Tibial artery (tissue), 4 donors: ENCODE measurements around the gene PHF24.
"Not testable (repeated sequence)": the region's sequence is repeated elsewhere in the genome, so short reads cannot be mapped to it uniquely, and the experiment has no call there.

Source experiments
- DNase-seq, 2 donors: peaks; one replicate each; pipeline ENCODE4 v3.0.0-alpha.2; 2019
- H3K27ac ChIP-seq, 2 donors: fragments of 200-600 bp; sonication (generic) in 1 of 2; 1 replicate in 1 of 2; 2 replicates in 1 of 2; pipeline ENCODE4 v1.5.1; 2018 to 2019; ENCODE audit warnings: mild to moderate bottlenecking in 1 of 2
- H3K27me3 ChIP-seq, 2 donors: fragments of 200-600 bp; sonication (generic) in 1 of 2; one replicate each; pipeline versions ENCODE4 v1.5.1 to v1.6.0; 2016 to 2019
- H3K36me3 ChIP-seq, 3 donors: fragments of 200-600 bp; sonication (generic) in 2 of 3; one replicate each; pipeline ENCODE4 v1.5.1; 2016 to 2019; ENCODE audit warnings: mild to moderate bottlenecking in 2 of 3
- H3K4me1 ChIP-seq, 4 donors: fragments of 200-600 bp; sonication (generic) in 2 of 4; 1 replicate in 3 of 4; 2 replicates in 1 of 4; pipeline ENCODE4 v1.5.1; 2016 to 2019
- H3K4me3 ChIP-seq, 2 donors: fragments of 200-600 bp; sonication (generic) in 1 of 2; 1 replicate in 1 of 2; 2 replicates in 1 of 2; pipeline ENCODE4 v1.5.1; 2018 to 2019; ENCODE audit warnings: mild to moderate bottlenecking in 2 of 2
- H3K9me3 ChIP-seq, 3 donors: fragments of 200-600 bp; sonication (generic) in 1 of 3; one replicate each; pipeline ENCODE4 v1.5.1; 2016 to 2019
- CTCF ChIP-seq, 2 experiments: fragments of 200-600 bp in 1 of 2; fragments of 450-650 bp in 1 of 2; IDR thresholded peaks; one replicate each; pipeline ENCODE4 v1.5.1; 2017 to 2019; ENCODE audit warnings: antibody characterized with exemption in 2 of 2, mild to moderate bottlenecking in 1 of 2, moderate library complexity in 1 of 2
- intact Hi-C: fragments of 100-400 bp; cut with DNase I; formaldehyde crosslinking; loops from one replicate; pipeline ENCODE4 v1.15.0; 2023; ENCODE audit warnings: low total_unique reads

PHF24 gene

GRCh38 chr9:35014517-35014916, 56.4 kb downstream of the PHF24 start:
- no peak overlapping the region for H3K27ac ChIP-seq

GRCh38 chr9:35023443-35023842, 65.4 kb downstream of the PHF24 start:
- H3K9me3 ChIP-seq, H3K27ac ChIP-seq, DNase-seq, H3K4me1 ChIP-seq, H3K4me3 ChIP-seq, H3K27me3 ChIP-seq, intact Hi-C loops: not testable (repeated sequence)
- peaks cover 23 to 46% (median 33%) of the 10 kb centered on the region in 3 donors for H3K36me3 ChIP-seq

More at GRCh38 chr9:35014517-35014916, 56.4 kb downstream of the PHF24 start:
- H3K4me3 ChIP-seq, result no peak overlapping the region
- TF ChIP-seq CTCF (IDR thresholded peaks at IDR 0.05), result no peak
- peaks cover 48 to 53% (median 52%) of the 10 kb centered on the region in 3 donors for H3K36me3 ChIP-seq
- no peaks in the 10 kb centered on the region for H3K27me3 ChIP-seq
- H3K9me3 ChIP-seq, result peaks cover 0 to 10% (median 10%) of the 10 kb centered on the region in 3 donors
- no peak for DNase-seq
- intact Hi-C loops, result no loop called here
- H3K4me1 ChIP-seq, result no peaks in the 10 kb centered on the region

- TF ChIP-seq CTCF (IDR thresholded peaks at IDR 0.05), result no peak
- Histone ChIP-seq H3K9me3 (no peaks in the 10 kb centered on the region), H3K4me1 (no peaks in the 10 kb centered on the region), H3K36me3 (peaks cover 16 to 46% (median 23%) of the 10 kb centered on the region in 3 donors), H3K27me3 (no peaks in the 10 kb centered on the region), H3K4me3 (no peak overlapping the region), H3K27ac (no peak overlapping the region)
- no peak for DNase-seq
- intact Hi-C loops, result no loop called here
Measured at GRCh38 chr9:35026671-35027070, 68.6 kb downstream of the PHF24 start.

GRCh38 chr9:35027374-35027773, 69.3 kb downstream of the PHF24 start:
- H3K27ac ChIP-seq, result no peak overlapping the region
- H3K4me1 ChIP-seq, result no peaks in the 10 kb centered on the region
- H3K27me3 ChIP-seq, result no peaks in the 10 kb centered on the region
- no peak for TF ChIP-seq CTCF (IDR thresholded peaks at IDR 0.05)
- intact Hi-C loops, result no loop called here
- DNase-seq, result no peak
- no peaks in the 10 kb centered on the region for H3K9me3 ChIP-seq
- no peak overlapping the region for H3K4me3 ChIP-seq
- peaks cover 12 to 46% (median 17%) of the 10 kb centered on the region in 3 donors for H3K36me3 ChIP-seq

- H3K9me3 ChIP-seq, result no peaks in the 10 kb centered on the region
- H3K27ac ChIP-seq, result no peak overlapping the region
- intact Hi-C loops, result no loop called here
- H3K27me3 ChIP-seq, result no peaks in the 10 kb centered on the region
- H3K36me3 ChIP-seq, result peaks cover 13 to 46% (median 18%) of the 10 kb centered on the region in 3 donors
- TF ChIP-seq CTCF (IDR thresholded peaks at IDR 0.05), result no peak
- no peak for DNase-seq
- no peaks in the 10 kb centered on the region for H3K4me1 ChIP-seq
- H3K4me3 ChIP-seq, result no peak overlapping the region
Measured at GRCh38 chr9:35027860-35028259, 69.8 kb downstream of the PHF24 start.

GRCh38 chr9:35028341-35028740, 70.3 kb downstream of the PHF24 start:
- no peaks in the 10 kb centered on the region for H3K4me1 ChIP-seq
- intact Hi-C loops, result no loop called here
- H3K27ac ChIP-seq, result no peak overlapping the region
- TF ChIP-seq CTCF (IDR thresholded peaks at IDR 0.05), result no peak
- peaks cover 18 to 50% (median 18%) of the 10 kb centered on the region in 3 donors for H3K36me3 ChIP-seq
- no peak overlapping the region for H3K4me3 ChIP-seq
- H3K9me3 ChIP-seq, result no peaks in the 10 kb centered on the region
- no peaks in the 10 kb centered on the region for H3K27me3 ChIP-seq
- no peak for DNase-seq
